GM18520 (cell line): ENCODE measurements around the gene DDX47.
"Not testable (repeated sequence)": the region's sequence is repeated elsewhere in the genome, so short reads cannot be mapped to it uniquely, and the experiment has no call there.

Source experiments
- ATAC-seq: cut with Tn5 transposase; IDR thresholded peaks from one replicate; pipeline ENCODE4 v1.9.1; 2021; ENCODE audit not compliant: unreplicated experiment

Gene DDX47

DNA sequence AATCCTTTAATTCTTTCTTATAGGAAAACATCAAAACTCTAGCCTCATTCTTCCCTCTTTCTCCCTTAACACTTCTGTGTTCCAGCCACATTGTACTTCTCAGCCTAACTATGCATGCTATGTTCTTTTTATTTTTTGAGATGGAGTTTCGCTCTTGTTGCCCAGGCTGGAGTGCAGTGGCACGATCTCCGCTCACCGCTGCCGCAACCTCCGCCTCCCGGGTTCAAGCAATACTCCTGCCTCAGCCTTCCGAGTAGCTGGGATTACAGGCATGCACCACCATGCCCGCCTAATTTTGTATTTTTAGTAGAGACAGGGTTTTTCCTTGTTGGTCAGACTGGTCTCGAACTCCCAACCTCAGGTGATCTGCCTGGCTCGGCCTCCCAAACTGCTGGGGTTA lies 7.2 kb downstream of the DDX47 start:
- not testable (repeated sequence) for ATAC-seq

GRCh38 chr12:12821975-12822374 lies 8.8 kb downstream of the DDX47 start:
- peak; percentile 43 for ATAC-seq

- no peak for ATAC-seq
These were observed 9.7 kb downstream of the DDX47 start for GRCh38 chr12:12822886-12823285.

DNA sequence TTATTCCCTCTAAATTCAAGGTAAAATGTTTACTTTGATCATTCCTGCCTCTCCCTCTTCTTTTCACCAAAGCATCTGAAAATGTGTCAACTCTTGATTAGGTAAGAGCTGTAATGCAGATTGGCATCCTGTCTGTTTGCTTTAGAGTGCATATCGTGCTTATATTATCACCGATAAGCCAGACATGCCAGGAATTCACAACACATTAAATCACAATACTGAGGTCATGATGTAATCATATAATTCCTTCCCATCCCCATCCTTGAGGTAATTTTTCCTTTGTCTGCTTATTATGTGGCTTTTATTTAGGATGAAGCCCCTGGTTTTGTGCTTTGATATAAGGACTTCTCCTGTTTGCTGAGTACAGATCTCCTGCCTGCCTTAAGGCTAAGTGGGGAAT lies 10.2 kb downstream of the DDX47 start:
- no peak for ATAC-seq

GRCh38 chr12:12823811-12824210 lies 10.7 kb downstream of the DDX47 start:
- ATAC-seq: no peak

GRCh38 chr12:12835378-12836146 lies 22.4 kb downstream of the DDX47 start:
- no peak for ATAC-seq

GRCh38 chr12:12836571-12836970 lies 23.4 kb downstream of the DDX47 start:
- ATAC-seq: no peak

DNA sequence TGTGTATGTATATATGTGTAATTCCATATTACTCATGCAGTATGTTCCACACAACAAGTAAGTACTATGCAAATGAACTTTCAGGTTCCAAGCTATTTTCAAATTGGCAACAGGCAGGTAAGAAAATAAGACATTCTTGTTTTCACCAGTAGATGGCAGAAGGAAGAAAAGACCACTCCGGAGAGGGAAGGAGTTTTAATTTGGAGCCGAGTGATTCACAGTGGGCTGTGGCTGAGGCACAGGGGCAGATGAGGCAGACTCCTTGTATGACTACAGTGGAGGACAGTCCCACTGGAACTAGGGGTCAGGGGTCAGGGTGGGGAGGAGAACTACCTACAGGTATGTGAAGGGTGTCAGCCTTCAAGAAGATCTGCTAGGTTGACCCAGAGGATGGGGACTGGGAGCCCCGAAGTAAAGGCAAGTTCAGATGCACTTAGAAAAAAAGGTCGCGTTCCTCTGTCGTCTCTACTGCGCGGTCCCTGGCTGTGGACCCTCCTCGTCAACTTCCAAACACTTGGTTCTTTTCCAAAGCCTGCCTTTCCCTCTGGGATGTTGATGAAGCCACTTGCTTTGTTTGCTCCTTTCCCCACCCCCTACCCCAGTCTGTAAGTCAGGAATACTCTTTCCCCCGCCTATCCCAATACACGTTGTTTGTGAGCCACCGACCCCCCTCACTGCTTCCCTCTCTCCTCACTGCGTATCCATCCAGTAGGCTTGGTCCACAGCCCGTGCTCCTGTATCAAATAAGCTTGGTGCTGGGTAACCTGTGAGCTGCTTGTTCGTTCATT lies 24.1 kb downstream of the DDX47 start:
- no peak for ATAC-seq

GRCh38 chr12:12837813-12838153 lies 24.6 kb downstream of the DDX47 start:
- no peak for ATAC-seq

DNA sequence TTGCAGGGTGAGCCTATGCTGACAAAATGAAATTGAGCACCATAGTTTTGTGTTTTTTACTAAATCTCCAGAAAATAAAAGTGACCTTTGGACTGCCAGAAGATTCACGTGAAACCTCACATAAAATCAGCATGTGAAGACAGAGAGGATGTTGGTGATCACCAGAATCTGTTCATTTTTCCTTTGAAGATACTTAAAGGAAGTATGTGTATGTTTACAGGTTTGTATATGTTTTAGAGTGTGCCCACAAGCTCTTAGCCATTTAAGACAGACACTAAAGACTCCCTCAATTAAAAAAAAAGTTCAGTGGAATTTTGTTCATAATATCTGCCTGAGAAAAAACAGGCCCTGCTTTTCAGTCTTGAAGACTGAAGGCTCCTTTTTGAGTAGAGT lies 25.9 kb downstream of the DDX47 start:
- ATAC-seq: no peak

GRCh38 chr12:12839439-12839838 lies 26.3 kb downstream of the DDX47 start:
- not testable (repeated sequence) for ATAC-seq

DNA sequence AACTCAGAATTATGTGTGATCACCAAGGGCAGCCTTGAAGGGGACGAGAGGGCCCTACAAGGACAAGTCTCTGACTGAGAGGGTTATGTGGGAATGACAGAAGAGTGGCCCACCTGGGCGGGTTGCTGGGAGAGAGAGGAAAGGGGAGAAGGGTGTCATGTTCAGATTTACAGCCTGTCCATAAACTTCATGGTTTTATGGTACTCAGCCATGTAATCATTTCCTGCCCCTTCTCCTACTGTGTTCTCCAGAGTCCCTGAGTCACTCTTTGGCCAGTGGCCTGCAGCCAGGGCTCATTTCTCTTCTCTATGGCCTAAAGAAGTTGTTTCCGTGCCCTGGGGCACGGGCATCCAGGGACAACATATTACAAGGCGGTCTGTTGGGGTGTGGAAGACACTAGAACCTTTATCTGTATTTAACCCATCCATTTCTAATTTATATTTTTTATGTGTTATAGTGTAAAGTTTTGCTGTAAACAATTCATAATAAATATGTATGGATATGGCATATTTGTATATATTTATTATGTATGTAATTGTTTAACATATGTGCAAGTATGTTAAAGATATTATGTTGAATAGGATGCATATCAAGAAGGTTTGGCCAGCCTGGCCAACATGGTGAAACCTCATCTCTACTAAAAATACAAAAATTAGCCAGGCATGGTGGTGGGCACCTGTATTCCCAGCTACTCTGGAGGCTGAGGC lies 26.9 kb downstream of the DDX47 start:
- ATAC-seq: no peak

GRCh38 chr12:12840580-12840899 lies 27.4 kb downstream of the DDX47 start:
- ATAC-seq: no peak

DNA sequence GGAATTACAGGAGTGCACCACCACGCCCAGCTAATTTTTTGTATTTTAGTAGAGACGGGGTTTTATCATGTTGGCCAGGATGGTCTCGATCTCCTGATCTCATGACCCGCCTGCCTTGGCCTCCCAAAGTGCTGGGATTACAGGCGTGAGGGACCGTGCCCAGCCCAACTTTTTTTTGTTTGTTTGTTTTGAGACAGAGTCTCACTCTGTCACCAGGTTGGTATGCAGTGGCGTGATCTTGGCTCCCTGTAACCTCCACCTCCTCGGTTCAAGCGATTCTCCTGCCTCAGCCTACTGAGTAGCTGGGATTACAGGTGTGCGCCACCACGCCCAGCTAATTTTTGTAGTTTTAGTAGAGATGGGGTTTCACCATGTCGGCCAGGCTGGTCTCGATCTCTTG lies 28.3 kb downstream of the DDX47 start:
- not testable (repeated sequence) for ATAC-seq

DNA sequence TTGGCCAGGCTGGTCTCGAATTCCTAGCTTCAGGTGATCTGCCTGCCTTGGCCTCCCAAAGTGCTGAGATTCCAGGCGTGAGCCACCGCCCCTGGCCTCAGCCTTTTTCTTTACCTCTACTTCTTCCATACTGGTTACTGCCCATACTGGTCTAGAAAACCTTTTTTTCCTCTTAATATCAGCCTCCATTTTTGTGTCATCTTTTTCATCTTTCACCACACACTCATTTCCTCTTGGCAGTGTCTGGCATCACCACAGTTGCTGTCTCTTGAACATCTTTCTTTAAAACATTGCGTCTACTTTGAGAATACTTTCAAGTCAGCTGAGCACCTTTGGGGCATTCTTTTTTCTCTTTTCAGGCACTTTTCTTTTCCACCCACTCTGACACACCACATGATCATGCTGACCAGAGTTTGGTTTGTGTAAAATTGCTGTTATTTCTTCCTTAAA lies 32.7 kb downstream of the DDX47 start:
- ATAC-seq: no peak

DNA sequence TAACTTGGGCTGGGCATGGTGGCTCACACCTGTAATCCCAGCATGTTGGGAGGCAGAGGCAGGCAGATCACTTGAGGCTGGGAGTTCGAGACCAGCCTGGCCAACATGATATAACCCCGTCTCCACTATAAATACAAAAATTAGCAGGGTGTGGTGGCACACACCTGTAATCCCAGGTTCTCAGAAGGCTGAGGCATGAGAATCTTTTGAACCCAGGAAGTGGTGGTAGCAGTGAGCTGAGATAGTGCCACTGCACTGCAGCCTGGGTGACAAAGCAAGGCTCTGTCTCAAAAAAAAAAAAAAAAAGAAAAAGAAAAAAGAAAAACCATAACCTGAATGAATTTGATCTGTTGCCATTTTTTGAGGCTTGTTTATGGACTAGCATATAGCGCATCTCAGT lies 33.6 kb downstream of the DDX47 start:
- ATAC-seq: not testable (repeated sequence)

DNA sequence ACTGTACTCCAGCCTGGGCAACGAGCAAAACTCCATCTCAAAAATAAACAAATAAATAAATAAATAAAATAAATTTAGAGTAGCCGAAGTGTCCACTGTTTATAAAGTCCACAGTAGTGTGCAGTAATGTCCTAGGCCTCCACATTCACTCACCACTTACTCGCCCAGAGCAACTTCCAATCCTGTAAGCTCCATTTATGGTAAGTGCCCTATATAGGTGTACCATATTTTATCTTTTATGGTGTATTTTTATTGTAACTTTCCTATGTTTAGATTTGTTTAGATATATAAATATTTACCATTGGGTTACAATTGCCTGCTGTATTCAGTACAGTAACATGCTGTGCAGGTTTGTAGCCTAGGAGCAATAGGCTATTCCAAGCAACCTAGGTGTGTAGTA lies 40.3 kb downstream of the DDX47 start:
- no peak for ATAC-seq

- ATAC-seq: no peak
These were observed 46.5 kb downstream of the DDX47 start for GRCh38 chr12:12859690-12860089.

- ATAC-seq: no peak
These were observed 51.1 kb downstream of the DDX47 start for GRCh38 chr12:12864243-12864642.

- no peak for ATAC-seq
These were observed 55.5 kb downstream of the DDX47 start for GRCh38 chr12:12868477-12869235.

DNA sequence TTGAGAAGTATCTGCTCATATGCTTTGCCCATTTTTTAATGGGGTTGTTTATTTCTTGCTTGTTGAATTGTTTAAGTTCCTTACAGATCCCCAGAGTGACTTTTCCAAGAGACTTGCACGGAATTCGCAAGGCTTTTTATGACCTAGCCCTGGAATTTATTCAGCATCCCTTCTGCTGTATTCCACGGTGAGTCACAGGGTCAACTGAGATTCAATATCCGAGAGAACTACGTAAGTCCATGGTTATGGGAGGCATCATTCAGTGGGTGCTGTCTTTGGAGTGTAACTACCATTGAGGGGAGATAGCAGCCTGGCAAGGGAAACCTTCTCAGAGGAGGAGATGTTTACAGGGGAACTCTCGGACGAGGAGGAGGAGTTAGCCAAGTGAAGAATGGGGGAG lies 57.3 kb downstream of the DDX47 start:
- ATAC-seq: no peak
